Measurements from ENCODE around the gene SEC22A. TPM values are rescaled to one million over a fixed set of nuclear protein-coding genes. Genes with fewer than 3 reads are reported as not detected.

SEC22A gene
- polyA plus RNA-seq, 1 experiment = 16.8 TPM

GRCh38 chr3:123262226-123262625 is 60.5 kb downstream of the SEC22A start:
- CTCF ChIA-PET = interaction anchor here (0.7 kb wide), 1 partner anchor 887 kb away, joined by 3 read pairs; no protein-coding TSS in a partner anchor
- no peak for DNase-seq (ENCODE audit: low read depth)

GRCh38 chr3:123262868-123263267 is 61.1 kb downstream of the SEC22A start:
- TF ChIP-seq, protein P1, sequence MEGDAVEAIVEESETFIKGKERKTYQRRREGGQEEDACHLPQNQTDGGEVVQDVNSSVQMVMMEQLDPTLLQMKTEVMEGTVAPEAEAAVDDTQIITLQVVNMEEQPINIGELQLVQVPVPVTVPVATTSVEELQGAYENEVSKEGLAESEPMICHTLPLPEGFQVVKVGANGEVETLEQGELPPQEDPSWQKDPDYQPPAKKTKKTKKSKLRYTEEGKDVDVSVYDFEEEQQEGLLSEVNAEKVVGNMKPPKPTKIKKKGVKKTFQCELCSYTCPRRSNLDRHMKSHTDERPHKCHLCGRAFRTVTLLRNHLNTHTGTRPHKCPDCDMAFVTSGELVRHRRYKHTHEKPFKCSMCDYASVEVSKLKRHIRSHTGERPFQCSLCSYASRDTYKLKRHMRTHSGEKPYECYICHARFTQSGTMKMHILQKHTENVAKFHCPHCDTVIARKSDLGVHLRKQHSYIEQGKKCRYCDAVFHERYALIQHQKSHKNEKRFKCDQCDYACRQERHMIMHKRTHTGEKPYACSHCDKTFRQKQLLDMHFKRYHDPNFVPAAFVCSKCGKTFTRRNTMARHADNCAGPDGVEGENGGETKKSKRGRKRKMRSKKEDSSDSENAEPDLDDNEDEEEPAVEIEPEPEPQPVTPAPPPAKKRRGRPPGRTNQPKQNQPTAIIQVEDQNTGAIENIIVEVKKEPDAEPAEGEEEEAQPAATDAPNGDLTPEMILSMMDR (IDR thresholded peaks at IDR 0.05; ENCODE audit: insufficient read depth, low read depth, low read length) = no peak
- ChIA-PET CTCF (no interaction called here), POLR2A (no interaction called here)
- Histone ChIP-seq H3K36me3 (ENCODE audit: control insufficient read depth, insufficient read depth, low read length) (no peaks in the 10 kb centered on the region), H3K4me3 (ENCODE audit: low read depth, low read length) (no peak overlapping the region), H3K27me3 (ENCODE audit: control insufficient read depth, insufficient read depth, low read length) (no peaks in the 10 kb centered on the region)
- DNase-seq (ENCODE audit: low read depth) = no peak

More at GRCh38 chr3:123262226-123262625, 60.5 kb downstream of the SEC22A start:
- POLR2A ChIA-PET = no interaction called here
- Histone ChIP-seq H3K36me3 (ENCODE audit: control insufficient read depth, insufficient read depth, low read length) (no peaks in the 10 kb centered on the region), H3K27me3 (ENCODE audit: control insufficient read depth, insufficient read depth, low read length) (no peaks in the 10 kb centered on the region), H3K4me3 (ENCODE audit: low read depth, low read length) (no peak overlapping the region)
- TF ChIP-seq, protein P1 (IDR thresholded peaks at IDR 0.05; ENCODE audit: insufficient read depth, low read depth, low read length) = no peak

DNA sequence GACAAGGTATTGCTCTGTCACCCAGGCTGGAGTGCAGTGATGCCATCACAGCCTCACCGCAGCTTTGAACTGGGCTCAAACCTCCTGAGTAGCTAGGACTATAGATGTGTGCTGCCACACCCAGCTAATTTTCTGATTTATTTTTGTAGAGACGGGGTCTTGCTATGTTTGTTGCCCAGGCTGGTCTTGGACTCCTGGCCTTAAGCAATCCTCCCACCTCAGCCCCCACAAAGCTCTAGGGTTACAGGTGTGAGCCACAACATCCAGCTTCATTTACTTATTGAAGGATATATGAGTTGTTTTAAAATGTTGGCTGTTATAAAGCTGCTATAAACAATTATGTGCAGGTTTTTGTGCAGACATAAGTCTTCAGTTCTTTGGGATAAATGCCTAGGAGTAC is 62.2 kb downstream of the SEC22A start:
- ChIA-PET POLR2A (interaction anchor here (0.6 kb wide), 1 partner anchor 18 kb away, joined by 4 read pairs; no protein-coding TSS in a partner anchor), CTCF (interaction anchor here (0.6 to 0.7 kb wide), 2 partner anchors 236 to 321 kb away, joined by 4 read pairs; partner anchors contain the start of gene SEMA5B)
- Histone ChIP-seq H3K36me3 (ENCODE audit: control insufficient read depth, insufficient read depth, low read length) (no peaks in the 10 kb centered on the region), H3K4me3 (ENCODE audit: low read depth, low read length) (no peak overlapping the region), H3K27me3 (ENCODE audit: control insufficient read depth, insufficient read depth, low read length) (no peaks in the 10 kb centered on the region)
- DNase-seq (ENCODE audit: low read depth) = no peak
- TF ChIP-seq, protein P1 (IDR thresholded peaks at IDR 0.05; ENCODE audit: insufficient read depth, low read depth, low read length) = no peak

DNA sequence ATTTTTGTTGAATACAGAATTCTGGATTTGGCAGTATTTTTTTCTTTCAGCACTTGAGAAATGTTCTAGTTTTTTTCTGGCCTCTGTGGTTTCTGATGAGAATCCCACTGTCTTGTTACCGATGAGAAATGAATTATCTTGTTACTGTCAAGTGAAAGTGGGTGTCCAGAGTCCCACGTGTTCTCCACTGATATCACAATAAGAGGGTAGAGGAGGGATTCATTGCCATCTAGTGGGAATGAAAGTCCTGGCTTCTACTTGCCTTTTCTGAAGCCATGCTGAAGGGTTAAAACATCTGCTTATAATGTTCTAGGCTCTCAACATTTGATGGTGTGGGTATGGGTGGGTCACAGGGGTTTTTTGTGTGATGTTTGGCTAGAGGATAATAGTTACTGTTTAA is 66.1 kb downstream of the SEC22A start:
- Histone ChIP-seq H3K27me3 (ENCODE audit: control insufficient read depth, insufficient read depth, low read length) (no peaks in the 10 kb centered on the region), H3K36me3 (ENCODE audit: control insufficient read depth, insufficient read depth, low read length) (no peaks in the 10 kb centered on the region), H3K4me3 (ENCODE audit: low read depth, low read length) (no peak overlapping the region)
- TF ChIP-seq, protein P1 (IDR thresholded peaks at IDR 0.05; ENCODE audit: insufficient read depth, low read depth, low read length) = no peak
- ChIA-PET POLR2A (no interaction called here), CTCF (no interaction called here)
- DNase-seq (ENCODE audit: low read depth) = no peak

GRCh38 chr3:123270818-123271217 is 69.1 kb downstream of the SEC22A start:
- Histone ChIP-seq H3K27me3 (ENCODE audit: control insufficient read depth, insufficient read depth, low read length) (no peaks in the 10 kb centered on the region), H3K36me3 (ENCODE audit: control insufficient read depth, insufficient read depth, low read length) (no peaks in the 10 kb centered on the region), H3K4me3 (ENCODE audit: low read depth, low read length) (no peak overlapping the region)
- TF ChIP-seq, protein P1 (IDR thresholded peaks at IDR 0.05; ENCODE audit: insufficient read depth, low read depth, low read length) = no peak
- ChIA-PET POLR2A (no interaction called here), CTCF (interaction anchor here (1.6 to 2.5 kb wide), 2 partner anchors 11 to 15 kb away, joined by 3 to 11 read pairs; no protein-coding TSS in a partner anchor)
- no peak for DNase-seq (ENCODE audit: low read depth)

Measured in BJ (cell line).